Measurements from ENCODE around the gene COL8A2.

DNA sequence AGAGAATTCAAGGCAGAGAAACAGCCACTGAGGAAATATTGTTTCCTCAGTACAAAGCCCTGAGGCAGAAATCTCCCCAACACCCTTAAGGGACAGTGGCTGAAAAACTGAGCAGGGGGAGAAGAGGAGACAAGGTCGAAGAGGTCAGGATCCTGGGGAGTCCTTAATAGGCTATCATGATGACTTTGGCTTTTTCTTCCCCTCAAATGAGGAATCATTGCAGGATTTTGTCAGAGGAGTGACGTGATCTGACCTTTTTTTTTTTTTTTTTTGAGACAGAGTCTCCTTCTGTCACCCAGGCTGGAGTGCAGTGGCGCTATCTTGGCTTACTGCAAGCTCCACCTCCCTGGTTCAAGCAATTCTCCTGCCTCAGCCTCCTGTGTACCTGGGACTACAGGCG is 41.1 kb upstream of the COL8A2 start:
- TF ChIP-seq POLR2A (IDR thresholded peaks at IDR 0.05; ENCODE audit: low read depth, low read length) (no peak), MXI1 (IDR thresholded peaks at IDR 0.05; ENCODE audit: borderline replicate concordance, low read depth, low read length) (no peak), FOS (IDR thresholded peaks at IDR 0.05; ENCODE audit: low read depth, low read length) (no peak), RCOR1 (IDR thresholded peaks at IDR 0.05; ENCODE audit: insufficient replicate concordance, low read length) (no peak), RFX5 (IDR thresholded peaks at IDR 0.05; ENCODE audit: low read depth, low read length) (no peak), RAD21 (IDR thresholded peaks at IDR 0.05; ENCODE audit: low read length) (no peak), BHLHE40 (IDR thresholded peaks at IDR 0.05; ENCODE audit: low read depth, low read length) (no peak), SMC3 (IDR thresholded peaks at IDR 0.05; ENCODE audit: low read depth, low read length) (no peak), CEBPB (IDR thresholded peaks at IDR 0.05; ENCODE audit: low read depth, low read length) (no peak), MAFK (IDR thresholded peaks at IDR 0.05; ENCODE audit: low read depth, low read length) (no peak), NFE2L2 (IDR thresholded peaks at IDR 0.05; ENCODE audit: low read depth, low read length) (no peak), CHD1 (IDR thresholded peaks at IDR 0.05; ENCODE audit: low read depth, low read length) (no peak)
- TF ChIP-seq, protein P1, sequence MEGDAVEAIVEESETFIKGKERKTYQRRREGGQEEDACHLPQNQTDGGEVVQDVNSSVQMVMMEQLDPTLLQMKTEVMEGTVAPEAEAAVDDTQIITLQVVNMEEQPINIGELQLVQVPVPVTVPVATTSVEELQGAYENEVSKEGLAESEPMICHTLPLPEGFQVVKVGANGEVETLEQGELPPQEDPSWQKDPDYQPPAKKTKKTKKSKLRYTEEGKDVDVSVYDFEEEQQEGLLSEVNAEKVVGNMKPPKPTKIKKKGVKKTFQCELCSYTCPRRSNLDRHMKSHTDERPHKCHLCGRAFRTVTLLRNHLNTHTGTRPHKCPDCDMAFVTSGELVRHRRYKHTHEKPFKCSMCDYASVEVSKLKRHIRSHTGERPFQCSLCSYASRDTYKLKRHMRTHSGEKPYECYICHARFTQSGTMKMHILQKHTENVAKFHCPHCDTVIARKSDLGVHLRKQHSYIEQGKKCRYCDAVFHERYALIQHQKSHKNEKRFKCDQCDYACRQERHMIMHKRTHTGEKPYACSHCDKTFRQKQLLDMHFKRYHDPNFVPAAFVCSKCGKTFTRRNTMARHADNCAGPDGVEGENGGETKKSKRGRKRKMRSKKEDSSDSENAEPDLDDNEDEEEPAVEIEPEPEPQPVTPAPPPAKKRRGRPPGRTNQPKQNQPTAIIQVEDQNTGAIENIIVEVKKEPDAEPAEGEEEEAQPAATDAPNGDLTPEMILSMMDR (conservative IDR thresholded peaks at IDR 0.05; ENCODE audit: low read depth, low read length): no peak
- TF ChIP-seq, protein P2, sequence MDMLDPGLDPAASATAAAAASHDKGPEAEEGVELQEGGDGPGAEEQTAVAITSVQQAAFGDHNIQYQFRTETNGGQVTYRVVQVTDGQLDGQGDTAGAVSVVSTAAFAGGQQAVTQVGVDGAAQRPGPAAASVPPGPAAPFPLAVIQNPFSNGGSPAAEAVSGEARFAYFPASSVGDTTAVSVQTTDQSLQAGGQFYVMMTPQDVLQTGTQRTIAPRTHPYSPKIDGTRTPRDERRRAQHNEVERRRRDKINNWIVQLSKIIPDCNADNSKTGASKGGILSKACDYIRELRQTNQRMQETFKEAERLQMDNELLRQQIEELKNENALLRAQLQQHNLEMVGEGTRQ (IDR thresholded peaks at IDR 0.05; ENCODE audit: low read depth, low read length): no peak
